AG10803 (cell line): ENCODE results near the gene DISP2.

Experiments used
- DNase-seq: peaks from one replicate; pipeline ENCODE4 v3.0.0; 2010; ENCODE audit warnings: low read depth
- H3K4me3 ChIP-seq: 2 replicates; pipeline ENCODE4 v1.5.1; 2011; ENCODE audit warnings: mild to moderate bottlenecking, low read length, control low read depth
- TF ChIP-seq, protein P1 (sequence below): conservative IDR thresholded peaks from 2 replicates; pipeline ENCODE4 v1.5.1; 2011; ENCODE audit warnings: mild to moderate bottlenecking, low read length, control low read depth, inconsistent platforms

The DISP2 gene

GRCh38 chr15:40313531-40314398, 44.3 kb upstream of the DISP2 start:
- no peak overlapping the region for H3K4me3 ChIP-seq
- TF ChIP-seq, protein P1, sequence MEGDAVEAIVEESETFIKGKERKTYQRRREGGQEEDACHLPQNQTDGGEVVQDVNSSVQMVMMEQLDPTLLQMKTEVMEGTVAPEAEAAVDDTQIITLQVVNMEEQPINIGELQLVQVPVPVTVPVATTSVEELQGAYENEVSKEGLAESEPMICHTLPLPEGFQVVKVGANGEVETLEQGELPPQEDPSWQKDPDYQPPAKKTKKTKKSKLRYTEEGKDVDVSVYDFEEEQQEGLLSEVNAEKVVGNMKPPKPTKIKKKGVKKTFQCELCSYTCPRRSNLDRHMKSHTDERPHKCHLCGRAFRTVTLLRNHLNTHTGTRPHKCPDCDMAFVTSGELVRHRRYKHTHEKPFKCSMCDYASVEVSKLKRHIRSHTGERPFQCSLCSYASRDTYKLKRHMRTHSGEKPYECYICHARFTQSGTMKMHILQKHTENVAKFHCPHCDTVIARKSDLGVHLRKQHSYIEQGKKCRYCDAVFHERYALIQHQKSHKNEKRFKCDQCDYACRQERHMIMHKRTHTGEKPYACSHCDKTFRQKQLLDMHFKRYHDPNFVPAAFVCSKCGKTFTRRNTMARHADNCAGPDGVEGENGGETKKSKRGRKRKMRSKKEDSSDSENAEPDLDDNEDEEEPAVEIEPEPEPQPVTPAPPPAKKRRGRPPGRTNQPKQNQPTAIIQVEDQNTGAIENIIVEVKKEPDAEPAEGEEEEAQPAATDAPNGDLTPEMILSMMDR, result no peak
- DNase-seq, result peak; percentile 32

- no peak overlapping the region for H3K4me3 ChIP-seq
- peak; percentile 83 for DNase-seq
- TF ChIP-seq, protein P1, result 0 out of 2 replicates have a peak, but pooled peaks have one; percentile 5
These were observed 43.2 kb upstream of the DISP2 start for GRCh38 chr15:40314723-40315276.

GRCh38 chr15:40316931-40317330, 41.1 kb upstream of the DISP2 start:
- TF ChIP-seq, protein P1, result no peak
- H3K4me3 ChIP-seq, result no peak overlapping the region
- DNase-seq, result no peak

GRCh38 chr15:40317580-40317979, 40.4 kb upstream of the DISP2 start:
- H3K4me3 ChIP-seq, result no peak overlapping the region
- TF ChIP-seq, protein P1, result no peak
- no peak for DNase-seq

DNA sequence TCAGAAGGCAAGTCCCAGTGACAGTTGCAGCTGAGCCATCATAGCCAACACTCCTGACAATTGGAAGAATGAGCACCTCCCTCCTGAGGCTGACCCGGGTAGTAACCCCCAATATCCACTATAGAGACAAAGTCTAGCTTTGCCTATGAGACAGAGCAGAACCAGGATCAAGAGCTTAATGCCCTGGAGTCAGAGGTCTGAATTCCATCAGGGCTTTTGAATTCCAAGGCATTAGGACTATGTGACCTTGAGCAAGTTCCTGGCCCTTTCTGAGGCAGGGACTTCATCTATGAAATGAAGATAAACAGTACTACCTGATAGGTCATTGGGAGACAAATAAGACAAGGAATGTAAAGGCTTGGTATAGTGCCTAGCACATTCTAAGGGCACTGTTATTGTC, 37.6 kb upstream of the DISP2 start:
- TF ChIP-seq, protein P1, result no peak
- no peak for DNase-seq
- H3K4me3 ChIP-seq, result no peak overlapping the region

DNA sequence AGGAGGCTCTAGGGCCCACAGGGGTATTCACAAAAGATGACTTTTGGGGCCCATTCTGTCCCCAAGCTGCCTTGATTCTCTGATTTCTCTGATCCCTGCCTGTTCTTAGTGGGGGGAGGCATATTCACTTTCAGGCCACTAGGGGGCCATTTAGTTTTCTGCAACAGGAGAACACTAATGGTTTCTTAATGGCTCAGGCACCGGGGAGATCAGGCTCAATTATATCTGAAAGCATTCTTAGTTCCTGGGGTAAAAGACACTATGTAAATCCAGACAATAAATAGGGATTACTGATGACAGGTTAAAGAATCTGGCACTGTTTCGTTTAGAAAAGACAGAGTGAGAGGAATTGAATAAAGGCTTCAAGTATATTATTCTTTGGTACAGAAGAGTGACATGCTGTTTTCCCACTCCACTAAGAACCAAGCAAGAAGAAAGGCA, 37.1 kb upstream of the DISP2 start:
- H3K4me3 ChIP-seq, result no peak overlapping the region
- TF ChIP-seq, protein P1, result peak; percentile 95
- DNase-seq, result peak; percentile 68
